ENCODE measurements around the gene TPCN1.
"Not testable (repeated sequence)": the region's sequence is repeated elsewhere in the genome, so short reads cannot be mapped to it uniquely, and the experiment has no call there.

The TPCN1 gene

GRCh38 chr12:113196582-113196981, 24.7 kb upstream of the TPCN1 start:
- DNase-seq (ENCODE audit: low read depth in 3 of 3, low spot score in 1 of 3) = no peak

- DNase-seq (ENCODE audit: low read depth in 3 of 3, low spot score in 1 of 3) = peak in 1 of 3 donors; percentile 29
Observed at GRCh38 chr12:113196990-113197389, 24.3 kb upstream of the TPCN1 start.

- no peak for DNase-seq (ENCODE audit: low read depth in 3 of 3, low spot score in 1 of 3)
Observed at GRCh38 chr12:113197518-113198077, 23.7 kb upstream of the TPCN1 start.

- DNase-seq (ENCODE audit: low read depth in 3 of 3, low spot score in 1 of 3) = no peak
Observed at GRCh38 chr12:113198296-113198695, 23.0 kb upstream of the TPCN1 start.

- no peak for DNase-seq (ENCODE audit: low read depth in 3 of 3, low spot score in 1 of 3)
Observed at GRCh38 chr12:113200021-113200797, 21.1 kb upstream of the TPCN1 start.

- DNase-seq (ENCODE audit: low read depth in 3 of 3, low spot score in 1 of 3) = no peak
Observed at GRCh38 chr12:113201187-113202177, 19.8 kb upstream of the TPCN1 start.

GRCh38 chr12:113202300-113203075, 18.8 kb upstream of the TPCN1 start:
- DNase-seq (ENCODE audit: low read depth in 3 of 3, low spot score in 1 of 3) = no peak

- DNase-seq (ENCODE audit: low read depth in 3 of 3, low spot score in 1 of 3) = no peak
Observed at GRCh38 chr12:113203852-113204760, 17.2 kb upstream of the TPCN1 start.

- no peak for DNase-seq (ENCODE audit: low read depth in 3 of 3, low spot score in 1 of 3)
Observed at GRCh38 chr12:113204804-113205203, 16.5 kb upstream of the TPCN1 start.

- DNase-seq (ENCODE audit: low read depth in 3 of 3, low spot score in 1 of 3) = not testable (repeated sequence)
Observed at GRCh38 chr12:113206802-113207201, 14.5 kb upstream of the TPCN1 start.

- DNase-seq (ENCODE audit: low read depth in 3 of 3, low spot score in 1 of 3) = no peak
Observed at GRCh38 chr12:113207613-113208040, 13.6 kb upstream of the TPCN1 start.

- no peak for DNase-seq (ENCODE audit: low read depth in 3 of 3, low spot score in 1 of 3)
Observed at GRCh38 chr12:113208041-113208934, 13.0 kb upstream of the TPCN1 start.

- DNase-seq (ENCODE audit: low read depth in 3 of 3, low spot score in 1 of 3) = no peak
Observed at GRCh38 chr12:113211160-113211559, 10.1 kb upstream of the TPCN1 start.

- no peak for DNase-seq (ENCODE audit: low read depth in 3 of 3, low spot score in 1 of 3)
Observed at GRCh38 chr12:113214895-113215400, 6.3 kb upstream of the TPCN1 start.

- no peak for DNase-seq (ENCODE audit: low read depth in 3 of 3, low spot score in 1 of 3)
Observed at GRCh38 chr12:113216027-113216426, 5.2 kb upstream of the TPCN1 start.

- no peak for DNase-seq (ENCODE audit: low read depth in 3 of 3, low spot score in 1 of 3)
Observed at GRCh38 chr12:113220593-113221180, 577 bp upstream of the TPCN1 start.

- no peak for DNase-seq (ENCODE audit: low read depth in 3 of 3, low spot score in 1 of 3)
Observed at GRCh38 chr12:113221997-113222729, 899 bp downstream of the TPCN1 start.
